HG03139 (cell line): ENCODE results near the gene NPHP4.

Source experiments
- ATAC-seq: cut with Tn5 transposase; IDR thresholded peaks from one replicate; pipeline ENCODE4 v1.9.1; 2021; ENCODE audit not compliant: unreplicated experiment

NPHP4 gene

DNA sequence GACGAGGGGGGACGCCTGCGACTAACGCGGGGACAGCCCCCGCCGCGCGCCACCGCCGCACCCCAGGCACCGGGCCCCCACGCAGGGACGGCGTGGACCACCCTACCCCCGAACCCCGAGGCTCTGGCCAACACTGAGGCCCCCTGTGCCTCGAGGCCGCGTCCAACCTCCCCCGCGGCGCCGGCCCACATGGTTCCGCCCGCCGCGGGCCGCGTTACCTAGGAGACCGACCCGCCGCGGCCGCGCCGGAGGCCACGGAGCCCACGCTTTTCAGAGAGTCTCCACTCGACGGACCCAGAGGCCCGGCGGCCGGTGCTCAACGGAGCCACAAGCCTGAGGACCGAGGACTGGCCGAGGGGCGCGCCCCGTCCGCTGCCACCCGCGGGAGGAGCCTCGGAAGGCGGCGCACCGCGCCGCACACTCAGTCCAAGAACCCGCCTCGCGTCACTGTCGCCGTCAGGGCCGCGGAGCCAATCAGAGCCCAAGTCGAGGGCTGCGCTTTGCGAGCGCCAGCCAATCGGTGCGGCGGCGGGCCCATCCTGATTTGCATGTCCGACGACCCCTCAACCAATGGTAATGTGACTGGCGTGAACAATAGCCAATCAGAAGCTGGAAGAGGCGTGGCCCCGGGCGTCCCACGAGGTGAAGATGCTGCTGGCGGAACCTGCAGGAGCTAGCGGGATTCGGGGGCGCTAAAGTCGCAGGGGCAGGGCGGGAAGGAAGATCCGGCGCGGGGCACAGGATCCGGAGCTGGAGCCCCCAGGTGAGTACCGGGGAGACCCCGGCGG is at the start of gene NPHP4:
Gene NPHP4 (minus strand): TSS at position 400 of the 788 bp plus-strand sequence. CDS start 6,136 bp downstream, outside the sequence.
- peak; percentile 90 for ATAC-seq

DNA sequence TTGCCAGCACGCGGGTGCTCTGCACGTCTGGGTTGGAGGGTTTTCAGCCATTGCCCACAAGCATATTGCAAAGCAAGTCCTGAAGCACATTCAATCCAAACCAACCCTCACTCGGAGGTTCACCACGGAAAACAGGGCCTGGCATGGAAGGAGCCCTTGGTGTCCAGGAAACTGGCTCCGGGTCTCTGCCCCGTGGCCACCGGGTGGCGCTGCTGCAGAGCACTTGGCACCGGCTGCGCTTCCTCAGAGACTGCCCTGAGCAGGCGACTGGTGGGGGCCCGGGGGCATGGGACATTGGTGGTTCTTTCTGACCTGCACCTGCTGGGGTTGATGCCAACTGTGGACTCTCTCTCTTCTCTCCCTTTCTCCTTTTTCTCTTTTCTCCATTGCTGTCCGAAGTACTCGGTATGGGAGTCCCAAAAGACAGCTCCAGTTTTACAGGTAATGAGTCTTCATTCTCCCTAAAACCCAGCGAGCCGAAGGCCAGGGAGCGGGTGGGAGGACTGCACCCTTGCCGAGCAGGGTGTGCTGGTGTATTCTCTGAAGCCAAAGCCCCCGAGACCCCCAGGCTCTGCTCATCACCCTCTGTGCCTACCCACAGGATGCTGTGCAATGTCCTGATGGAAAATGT is 49.3 kb upstream of the NPHP4 start:
- ATAC-seq = no peak

DNA sequence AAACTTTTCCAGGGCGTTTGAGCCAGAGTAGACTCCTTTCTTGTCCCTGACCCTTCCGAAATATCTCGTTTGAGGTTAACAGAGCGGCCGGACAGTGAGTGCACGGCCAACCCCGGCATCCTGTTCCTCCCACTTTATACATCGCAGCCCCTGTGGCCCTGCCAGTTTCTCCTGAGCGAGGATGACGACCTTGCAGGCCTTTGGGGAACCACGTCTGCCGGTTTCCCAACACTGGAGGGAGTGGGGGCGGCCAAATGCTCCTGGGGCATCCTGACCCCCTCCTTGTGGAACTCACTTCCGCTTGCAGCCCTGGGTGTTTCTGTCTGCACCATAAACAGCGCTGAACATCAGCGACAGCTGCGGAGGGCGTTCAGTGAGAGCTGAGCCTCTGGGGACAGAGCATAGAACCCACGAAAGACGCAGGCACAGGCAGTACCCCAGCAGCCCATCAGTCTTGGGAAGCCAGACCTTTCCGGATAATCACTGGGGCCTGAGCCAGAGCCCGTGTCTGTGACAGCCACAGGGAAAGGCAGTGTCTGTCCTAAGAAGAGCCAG is 48.7 kb upstream of the NPHP4 start:
- ATAC-seq = no peak

DNA sequence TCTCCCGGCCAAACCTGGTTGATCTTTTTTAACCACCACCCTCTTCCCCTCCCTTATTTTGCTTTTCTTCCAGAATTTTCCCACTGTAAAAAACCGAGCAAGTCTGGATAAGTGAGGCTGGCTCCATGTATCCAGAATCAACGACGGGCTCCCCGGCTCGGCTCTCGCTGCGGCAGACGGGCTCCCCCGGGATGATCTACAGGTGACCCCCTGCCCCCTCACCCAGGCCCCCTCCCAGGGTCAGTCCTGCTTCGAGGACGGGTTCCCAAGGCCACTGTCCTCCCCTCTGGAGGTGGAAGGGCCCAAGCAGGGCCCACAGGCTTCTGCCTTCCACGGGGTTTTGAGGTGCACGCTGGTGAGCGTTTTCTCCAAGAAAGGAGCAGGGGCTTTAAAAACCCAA is 48.2 kb upstream of the NPHP4 start:
- no peak for ATAC-seq

DNA sequence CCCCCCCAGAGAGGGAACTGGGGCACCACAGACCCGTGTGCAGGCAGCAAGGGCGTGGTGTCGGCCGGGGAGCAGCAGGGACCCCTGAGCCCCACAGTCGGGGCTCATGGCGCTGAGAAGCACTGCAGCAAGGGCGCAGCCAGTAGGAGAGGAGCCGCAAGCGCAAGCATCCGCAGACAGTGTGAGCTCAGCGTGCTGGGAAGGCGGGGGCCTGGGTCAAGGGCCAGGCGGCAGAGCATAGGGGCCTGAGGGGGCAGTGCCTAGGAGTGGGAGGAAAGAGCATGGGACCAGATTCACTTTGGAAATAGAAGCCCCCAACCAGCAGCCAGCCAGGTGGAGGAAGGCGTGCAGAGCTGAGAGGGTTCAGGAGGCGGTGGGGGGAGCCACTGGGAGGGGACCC is 46.8 kb upstream of the NPHP4 start:
- ATAC-seq = no peak

DNA sequence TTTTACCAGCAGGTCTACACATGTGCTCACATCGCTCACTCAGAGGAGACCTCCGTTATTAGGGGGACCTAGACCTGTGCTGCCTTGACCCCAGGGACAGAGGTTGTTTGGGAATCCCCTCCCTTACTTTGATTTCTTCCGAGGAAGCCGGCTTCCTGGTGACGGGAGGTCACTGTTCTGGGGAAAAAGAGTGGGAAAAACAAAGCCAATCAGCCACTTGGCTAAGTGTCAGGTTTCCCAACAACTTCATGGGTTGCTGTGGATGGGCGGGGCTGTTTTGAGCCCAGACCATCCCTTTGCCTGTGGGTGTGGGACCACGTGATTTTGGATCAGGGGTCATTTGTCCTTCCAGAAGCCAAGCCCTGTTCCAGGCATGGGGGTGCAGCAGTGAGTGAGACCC is 46.4 kb upstream of the NPHP4 start:
- ATAC-seq = no peak

DNA sequence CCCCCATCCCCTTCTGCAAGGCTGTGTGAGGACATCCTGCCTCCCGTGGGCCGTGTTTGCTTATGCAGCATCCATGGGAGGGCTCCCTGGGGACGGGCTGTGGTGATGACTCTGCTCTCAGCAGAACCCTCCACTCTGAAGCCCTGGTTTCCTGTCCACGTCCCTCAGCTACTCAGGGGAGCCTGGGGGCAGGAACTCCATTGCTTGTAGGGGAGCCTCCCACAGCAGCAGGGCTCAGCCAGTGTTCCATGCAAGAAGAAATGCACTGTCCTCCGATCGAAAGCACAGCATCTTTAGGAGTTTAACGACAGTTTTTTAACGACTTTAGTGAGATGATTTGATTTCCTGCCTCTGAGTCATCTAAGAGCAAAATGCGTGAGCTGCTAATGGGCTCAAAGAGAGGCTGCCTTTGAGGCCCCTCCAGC is 45.1 kb upstream of the NPHP4 start:
- peak; percentile 72 for ATAC-seq

DNA sequence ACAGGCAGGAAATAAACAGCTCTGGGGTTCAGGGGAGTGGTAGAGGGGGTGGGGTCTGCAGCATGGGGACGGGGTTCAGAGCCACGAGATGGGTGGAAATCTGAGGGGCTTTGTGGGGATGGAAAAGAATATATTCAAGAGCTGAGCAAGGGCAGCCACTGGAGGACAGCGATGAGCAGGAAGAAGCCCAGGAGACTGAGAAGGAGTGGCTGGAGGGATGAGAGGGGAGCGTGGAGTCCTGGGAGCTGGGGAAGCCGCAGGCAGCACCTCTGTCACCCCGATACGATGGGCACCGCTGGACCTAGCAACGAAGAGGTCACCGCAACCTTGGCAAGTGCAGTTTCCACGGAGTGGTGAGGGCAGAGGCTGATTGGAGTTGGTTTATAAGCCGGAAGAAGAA is 43.5 kb upstream of the NPHP4 start:
- ATAC-seq = no peak

DNA sequence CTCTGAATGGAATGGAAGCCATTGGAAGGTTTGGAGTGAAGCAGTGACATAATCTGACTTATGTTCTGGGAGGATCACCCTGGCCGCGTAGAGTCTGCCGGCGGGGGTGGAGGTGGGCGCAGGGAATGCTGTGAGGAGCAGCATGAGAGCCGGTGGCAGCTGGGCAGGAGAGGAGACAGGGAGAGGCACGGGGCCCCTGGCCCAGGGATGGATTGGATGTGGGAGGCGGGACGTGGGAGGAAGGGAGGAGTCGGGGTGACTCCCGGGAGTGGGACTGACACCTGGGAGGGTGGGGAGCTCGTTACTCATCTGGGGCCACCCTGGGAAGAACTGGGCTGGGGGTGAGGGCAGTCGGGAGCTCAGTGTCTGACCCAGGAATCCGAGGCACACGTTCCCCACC is 43.1 kb upstream of the NPHP4 start:
- ATAC-seq = no peak

DNA sequence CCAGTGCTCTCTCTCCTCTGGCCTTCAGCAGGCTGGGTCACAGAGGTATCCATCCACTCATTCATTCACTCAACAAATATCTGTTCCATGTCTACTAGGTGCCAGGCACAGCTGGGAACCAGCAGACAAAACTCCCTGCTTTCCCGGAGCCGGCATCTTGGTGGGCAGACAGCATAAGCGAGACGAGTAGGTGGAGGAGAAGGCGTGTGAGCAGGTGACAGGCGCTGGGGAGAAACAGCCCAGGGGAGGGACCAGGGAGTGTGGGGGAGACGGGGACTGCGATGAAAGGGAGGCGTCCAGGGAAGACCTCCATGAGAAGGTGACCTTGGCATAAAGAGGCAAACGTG is 42.5 kb upstream of the NPHP4 start:
- no peak for ATAC-seq

DNA sequence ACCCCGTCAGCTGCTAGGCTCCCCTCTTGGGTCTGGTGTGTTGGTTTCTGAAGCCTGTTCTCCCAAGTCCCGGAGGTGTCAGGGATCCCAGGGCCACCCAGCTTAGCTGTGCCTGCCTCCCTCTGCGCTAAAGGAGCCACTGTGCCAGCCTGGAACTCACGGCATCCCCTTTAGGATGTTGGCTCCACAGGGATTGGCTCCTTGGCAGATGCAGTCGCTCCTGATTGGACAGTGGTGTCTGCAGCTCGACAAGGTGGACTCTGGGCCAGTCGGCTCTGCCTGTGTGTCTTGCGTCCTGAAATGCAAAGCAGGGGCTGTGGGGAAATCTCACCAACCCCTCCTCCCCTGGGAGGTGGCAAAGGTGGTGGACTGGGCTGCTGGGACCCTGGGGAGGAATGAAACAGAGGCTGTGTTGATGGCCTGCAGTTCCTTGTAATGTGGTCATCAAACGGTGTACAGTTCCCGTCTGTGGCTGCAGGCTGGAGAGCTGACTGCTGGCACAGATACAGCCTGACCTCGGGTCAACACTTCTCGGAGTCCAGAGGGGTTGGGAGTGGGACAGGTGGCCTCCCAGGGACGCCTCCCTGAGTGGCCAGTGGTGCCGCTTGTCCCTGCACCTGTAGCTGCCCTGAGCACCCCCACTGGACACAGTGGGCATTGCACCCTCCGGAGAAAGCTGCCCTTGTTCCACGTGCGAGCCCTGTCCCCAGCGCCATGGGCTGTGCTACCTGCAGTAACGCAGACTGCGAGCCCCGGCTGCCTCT is 41.9 kb upstream of the NPHP4 start:
- no peak for ATAC-seq

DNA sequence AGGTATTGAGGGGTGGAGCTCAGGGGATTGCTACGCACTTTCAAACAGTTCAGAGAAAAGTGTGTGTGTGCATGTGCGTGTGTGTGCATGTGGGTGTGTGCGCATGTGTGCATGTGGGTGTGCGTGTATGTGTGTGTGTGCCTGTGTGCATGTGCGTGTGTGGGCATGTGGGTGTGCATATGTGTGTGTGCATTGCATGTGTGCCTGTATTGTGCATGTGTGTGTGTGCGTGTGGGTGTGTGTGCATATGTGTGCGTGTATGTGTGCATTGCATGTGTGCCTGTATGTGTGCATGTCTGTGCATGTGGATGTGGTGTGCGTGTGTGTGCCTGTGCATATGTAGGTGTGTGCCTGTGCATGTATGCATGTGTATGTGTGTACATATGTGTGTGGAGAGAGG is 40.9 kb upstream of the NPHP4 start:
- no peak for ATAC-seq

DNA sequence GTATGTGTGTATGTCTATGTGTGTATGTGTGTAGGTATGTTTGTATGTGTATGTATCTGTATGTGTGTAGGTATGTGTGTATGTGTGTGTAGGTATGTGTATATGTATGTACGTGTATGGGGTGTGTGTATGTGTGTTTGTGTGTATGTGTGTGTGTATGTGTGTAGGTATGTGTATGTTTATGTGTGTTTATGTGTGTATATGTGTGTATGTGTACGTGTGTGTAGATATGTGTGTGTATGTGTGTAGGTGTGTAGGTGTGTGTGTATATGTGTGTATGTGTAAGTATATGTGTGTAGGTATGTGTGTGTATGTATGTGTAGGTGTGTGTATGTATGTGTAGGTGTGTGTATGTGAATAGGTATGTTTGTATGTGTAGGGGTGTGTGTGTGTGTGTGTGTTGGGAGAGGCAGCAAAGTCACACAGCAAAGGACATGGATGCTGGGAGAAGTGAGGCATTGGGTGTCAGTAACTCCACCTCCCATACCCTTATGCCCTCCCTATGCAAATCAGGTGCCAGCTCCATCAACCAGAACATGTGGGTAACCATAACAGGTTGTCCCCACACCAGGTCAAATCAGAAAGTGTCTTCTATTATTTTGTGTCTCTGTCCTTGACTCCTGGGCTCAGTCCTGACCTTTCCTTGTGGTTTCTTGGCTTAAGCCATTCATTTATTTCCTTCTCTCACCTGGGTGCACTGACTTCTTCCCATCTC is 38.5 kb upstream of the NPHP4 start:
- no peak for ATAC-seq

DNA sequence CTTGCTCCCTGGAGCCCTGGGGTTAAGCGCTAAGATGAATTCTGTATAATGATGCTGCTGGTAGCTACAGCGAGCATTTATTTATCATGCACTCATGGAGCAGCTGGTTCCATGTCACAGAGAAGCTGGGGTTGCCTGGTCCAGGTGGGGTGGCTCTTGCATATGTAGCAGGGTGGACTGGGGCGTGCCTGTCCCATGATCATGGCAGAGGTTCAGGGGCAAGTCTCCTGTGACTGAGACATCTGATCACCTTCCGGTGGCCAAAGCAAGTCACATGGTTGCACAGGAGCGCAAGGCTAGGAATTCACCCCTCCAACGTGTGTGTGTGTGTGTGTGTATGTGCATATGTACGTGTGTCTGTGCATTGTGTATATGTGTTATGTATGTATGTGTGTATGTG is 37.9 kb upstream of the NPHP4 start:
- no peak for ATAC-seq

DNA sequence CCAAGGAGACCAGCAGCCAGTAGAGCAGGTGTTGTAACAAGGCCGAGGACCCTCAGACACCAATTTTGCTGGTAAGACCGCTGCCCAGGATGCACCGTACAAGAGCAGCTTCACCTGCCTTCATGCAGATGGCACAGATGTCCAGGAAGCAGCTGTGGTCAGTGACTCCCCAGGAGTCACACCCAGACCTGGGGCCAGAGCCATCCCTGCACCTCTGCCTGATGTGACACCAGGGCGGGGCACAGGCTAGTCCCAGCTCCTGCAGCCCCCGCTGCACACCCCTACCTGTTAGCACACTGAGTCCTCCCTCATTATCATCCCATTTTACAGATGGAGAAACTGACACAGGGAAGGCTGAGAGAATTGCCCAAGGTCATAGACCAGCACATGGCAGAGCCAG is 37.1 kb upstream of the NPHP4 start:
- no peak for ATAC-seq

DNA sequence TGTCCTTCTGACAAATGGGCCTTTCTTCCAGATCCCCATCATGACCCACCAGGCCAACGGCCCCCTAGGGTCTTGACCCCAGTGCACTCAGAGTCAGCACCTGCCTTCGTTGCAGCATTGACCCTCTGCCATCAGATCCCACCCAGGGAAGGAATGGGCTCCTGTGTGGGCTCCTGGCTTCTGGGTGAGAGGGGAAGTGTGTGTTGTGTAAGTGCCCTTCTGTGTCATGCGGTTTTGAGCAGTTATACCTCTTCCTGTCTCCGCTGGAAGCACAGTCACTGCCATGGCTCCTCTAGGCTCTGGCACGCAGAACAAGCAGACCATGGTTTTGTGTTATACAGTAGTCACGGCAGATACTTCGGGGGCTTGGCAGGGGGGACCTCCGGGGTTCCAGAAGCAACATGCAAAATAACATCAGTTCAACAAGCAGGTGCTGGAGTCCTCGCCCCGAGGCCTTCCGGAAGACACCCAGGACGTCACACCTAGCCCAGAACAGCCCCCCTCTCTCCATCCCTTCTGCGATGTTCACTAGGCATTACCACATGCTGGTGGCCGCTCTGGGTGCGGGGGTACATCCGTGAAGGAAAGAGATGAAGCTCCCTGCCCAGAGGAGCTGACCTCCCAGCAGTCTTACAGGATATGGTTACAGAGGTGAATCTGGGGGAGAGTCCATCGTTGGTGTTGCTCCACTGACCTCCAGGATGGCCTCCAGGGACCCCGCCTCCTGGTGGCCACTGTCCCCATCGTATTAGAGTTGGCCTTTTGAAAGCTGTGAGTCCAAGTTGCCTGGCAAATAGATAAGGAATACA is 36.0 kb upstream of the NPHP4 start:
- ATAC-seq = no peak

DNA sequence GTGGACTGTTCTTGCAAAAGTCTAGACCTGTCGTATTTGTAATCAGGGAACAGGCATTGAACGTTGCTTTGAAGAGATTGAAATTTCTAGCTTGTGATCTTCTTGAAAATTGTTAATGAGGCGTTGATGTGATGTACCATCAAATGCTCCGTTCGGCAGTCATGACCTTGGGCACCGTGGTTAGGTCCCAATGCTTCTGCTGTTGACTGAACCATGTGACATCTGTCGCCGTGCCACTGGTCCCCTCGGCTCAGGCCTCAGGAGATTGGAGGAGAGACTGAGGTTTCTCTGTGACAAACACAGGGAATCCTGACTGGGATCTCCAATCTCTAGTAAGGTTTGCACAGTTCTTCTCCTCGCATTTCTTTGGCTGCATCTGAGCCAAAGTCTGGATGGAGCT is 35.4 kb upstream of the NPHP4 start:
- no peak for ATAC-seq

DNA sequence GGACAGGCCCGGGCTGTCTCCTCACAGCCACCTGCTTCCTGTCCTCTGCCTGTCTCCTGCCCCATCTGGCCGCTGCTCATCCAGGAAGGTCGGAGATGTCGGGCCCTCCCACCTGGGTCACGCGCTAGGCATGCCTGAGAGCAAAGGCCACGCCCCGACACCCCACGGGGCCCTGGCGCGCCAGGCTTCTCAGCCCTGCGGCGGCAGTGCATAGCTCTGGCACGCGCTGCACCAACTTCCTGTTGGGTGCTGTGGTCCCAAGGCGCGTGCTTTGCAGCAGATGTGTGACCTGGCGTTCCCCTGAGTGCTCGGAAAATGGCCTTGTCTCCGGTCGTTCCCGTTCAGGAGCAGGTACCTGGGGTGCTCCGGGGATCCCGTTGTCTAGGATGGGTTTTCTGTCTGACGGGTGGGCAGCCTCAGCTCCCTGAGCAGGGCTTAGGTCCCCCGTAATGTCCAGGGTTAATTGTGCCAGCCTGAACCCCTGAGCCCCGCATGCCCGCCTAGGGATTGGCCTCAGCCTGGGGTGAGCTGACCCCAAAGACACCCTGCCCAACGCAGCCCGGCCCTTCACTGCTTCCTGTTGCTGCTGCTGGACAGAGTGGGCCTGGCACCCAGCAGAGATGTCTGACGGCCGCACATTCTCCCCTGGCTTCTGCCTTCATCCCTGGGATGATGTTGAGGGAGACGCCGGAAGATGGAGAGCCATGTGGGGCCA is 34.0 kb upstream of the NPHP4 start:
- peak; percentile 67 for ATAC-seq

DNA sequence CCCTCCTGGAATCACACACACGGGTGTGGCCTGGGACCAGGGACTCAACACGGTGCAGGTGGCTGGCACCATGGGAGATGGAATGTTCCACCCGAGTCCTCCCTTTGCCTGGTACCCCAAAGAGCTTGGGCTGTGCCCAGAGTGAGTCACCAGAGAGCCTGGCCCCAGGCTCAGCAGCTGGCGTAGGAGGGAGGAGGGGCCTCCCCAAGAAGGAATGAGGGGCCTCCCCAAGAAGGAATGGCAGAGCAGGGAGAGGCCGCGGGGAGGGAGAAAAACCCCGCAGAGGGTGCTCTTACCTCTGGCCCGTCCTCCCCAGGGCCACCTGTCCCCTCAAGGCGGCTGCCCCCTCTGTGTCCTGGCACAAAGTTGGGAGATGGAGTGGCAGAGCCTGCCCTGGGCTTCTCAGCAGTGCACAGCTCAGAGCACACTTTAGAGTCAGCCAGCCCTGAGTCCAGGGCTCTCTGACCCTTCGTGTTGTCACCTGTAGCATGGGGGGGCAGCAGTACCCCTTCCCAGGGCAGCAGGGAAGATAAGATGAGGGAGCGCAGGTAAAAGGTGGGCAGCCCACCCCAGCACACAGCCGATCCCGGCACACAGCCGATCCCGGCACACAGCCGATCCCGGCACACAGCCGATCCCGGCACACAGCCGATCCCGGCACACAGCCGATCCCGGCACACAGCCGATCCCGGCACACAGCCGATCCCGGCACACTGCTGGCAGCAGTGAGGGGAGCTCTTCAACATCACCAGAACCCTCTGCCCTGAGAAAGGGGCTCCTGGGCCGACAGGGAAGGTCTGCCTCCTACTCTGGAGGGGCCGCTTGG is 33.3 kb upstream of the NPHP4 start:
- ATAC-seq = no peak
